DMS153 treated with DMSO at 0.1 percent for 48 hours (cell line): ENCODE data around the gene CDC7.
"Not testable (repeated sequence)": the region's sequence is repeated elsewhere in the genome, so short reads cannot be mapped to it uniquely, and the experiment has no call there.

Source experiments
- DNase-seq: peaks from one replicate; lab custom pipeline; 2025; ENCODE audit not compliant: unreplicated experiment; lab: John Stamatoyannopoulos, UW

The CDC7 gene

GRCh38 chr1:91510754-91511153 is 10.1 kb downstream of the CDC7 start:
- DNase-seq = no peak

GRCh38 chr1:91511386-91511785 is 10.7 kb downstream of the CDC7 start:
- peak; percentile 20 for DNase-seq

DNA sequence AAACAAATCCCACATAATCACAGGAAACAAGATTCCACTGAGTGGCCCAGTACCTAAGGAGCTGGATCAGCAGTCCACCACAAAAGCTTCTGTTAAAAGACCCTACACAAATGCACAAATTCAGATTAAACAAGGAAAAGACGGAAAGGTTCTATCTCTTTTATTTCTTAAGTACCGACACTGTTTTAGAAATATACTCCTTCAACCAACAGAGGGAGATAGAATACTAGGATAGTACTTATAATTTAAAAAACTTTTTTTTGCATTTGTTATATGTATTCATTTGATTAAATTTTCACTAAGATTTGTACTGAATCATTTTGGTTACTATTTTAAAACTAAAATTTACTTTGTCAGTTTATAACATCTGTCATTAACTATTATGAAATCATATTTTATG is 12.5 kb downstream of the CDC7 start:
- DNase-seq = no peak

DNA sequence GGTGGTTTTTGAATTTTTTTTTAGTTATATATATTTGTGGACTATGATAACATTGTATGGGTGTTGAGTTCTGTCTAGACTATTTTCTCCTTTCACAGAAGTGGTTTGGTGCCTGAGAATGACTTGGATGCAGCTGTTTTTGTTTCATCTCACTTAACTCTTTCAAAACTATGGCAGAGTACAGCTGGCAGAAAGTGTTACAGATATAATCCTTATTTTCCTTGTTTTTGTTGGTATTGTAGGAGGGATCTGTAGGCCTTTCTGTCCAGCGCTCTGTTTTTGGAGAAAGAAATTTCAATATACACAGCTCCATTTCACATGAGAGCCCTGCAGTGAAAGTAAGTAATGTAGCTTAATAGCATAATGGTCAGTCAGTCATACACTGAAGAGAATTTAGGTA is 13.1 kb downstream of the CDC7 start:
- no peak for DNase-seq

DNA sequence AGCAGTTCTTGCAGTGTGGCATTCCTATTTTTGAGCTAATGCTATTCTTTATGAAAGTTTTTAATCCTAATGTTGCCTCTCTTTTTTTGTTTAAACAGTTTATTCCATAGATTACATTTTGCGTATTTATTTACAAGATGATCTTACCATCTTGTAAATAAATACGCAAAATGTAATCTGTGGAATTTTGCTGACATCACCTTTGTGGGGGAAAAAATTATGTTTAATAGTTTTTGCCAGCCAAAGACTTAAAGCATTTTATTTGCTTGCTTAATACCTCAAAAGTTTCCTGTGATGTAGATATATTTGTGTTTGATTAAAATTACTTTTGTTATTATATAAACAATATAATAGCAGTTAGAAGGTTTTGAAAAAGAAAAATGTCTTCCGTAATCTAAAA is 15.3 kb downstream of the CDC7 start:
- no peak for DNase-seq

DNA sequence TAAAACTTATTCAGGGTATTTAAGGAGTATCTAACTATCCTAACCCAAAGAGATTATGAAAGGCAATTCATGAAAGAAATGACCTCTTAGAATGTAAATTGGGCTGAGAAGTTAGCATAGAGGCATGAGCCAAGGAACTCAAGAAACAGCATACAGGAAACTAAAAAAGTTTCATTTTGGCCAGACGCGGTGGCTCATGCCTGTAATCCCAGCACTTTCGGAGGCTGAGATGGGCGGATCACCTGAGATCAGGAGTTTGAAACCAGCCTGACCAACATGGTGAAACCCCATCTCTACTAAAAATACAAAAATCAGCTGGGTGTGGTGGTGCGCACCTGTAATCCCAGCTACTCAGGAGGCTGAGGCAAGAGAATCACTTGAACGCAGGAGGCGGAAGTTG is 16.0 kb downstream of the CDC7 start:
- DNase-seq = not testable (repeated sequence)

DNA sequence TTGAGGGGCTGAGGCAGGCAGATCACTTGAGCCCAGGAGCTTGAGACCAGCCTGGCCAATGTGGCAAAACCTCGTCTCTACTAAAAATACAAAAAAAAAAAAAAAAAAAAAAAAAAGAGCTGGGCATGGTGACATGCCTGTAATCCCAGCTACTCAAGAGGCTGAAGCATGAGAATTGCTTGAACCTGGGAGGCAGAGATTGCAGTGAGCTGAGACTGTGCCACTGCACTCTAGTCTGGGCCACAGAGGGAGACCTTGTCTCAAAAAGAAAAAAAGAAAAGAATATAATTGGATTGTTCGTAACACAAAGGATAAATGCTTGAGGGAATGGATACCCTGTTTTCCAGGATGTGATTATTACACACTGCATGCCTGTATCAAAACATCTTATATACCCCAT is 18.5 kb downstream of the CDC7 start:
- not testable (repeated sequence) for DNase-seq

DNA sequence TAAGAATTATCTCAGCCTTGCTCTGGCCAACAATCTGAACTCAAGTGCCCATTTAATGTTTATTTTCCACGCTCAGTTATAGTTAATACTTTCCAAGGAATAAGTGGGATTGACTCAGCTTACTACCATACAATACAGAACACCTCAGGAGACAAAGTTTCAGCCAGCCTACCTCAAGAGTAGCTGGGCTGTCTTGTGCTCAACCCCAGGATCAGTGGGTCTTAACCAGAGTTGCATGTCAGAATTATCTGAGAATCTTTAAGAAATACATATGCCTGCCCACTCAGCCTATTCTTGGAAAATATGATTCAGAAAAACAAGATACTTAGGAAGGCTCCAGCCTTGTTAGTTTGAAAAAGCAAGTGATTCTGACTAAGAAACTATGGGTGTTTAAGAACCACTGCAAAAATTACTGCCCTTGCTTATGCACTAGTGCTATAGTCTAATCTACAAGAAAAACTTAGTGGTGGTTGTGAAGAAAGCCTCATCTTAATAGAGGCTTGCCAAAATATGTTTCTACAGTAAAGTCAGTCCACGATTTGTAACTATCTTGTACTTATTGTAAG is 20.4 kb downstream of the CDC7 start:
- DNase-seq = no peak

DNA sequence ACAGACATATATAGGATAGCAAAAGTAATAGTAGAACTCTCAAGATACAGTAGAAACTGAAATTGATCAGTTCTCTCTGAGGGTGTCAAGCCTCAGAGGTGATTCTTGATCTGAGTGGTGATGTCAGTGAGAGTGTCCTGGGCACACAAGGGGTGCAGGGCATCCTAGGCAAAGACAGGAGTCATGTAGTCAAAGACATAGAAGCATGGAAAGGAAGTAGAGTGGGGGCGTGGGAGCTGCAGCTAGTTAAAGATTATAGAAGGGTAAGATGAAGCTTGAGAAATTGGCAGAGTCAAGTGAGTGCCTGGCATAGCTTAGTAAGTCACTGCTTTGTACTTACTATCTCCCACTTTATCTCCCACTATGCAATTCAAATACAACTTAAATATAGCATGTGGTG is 22.8 kb downstream of the CDC7 start:
- DNase-seq = no peak

DNA sequence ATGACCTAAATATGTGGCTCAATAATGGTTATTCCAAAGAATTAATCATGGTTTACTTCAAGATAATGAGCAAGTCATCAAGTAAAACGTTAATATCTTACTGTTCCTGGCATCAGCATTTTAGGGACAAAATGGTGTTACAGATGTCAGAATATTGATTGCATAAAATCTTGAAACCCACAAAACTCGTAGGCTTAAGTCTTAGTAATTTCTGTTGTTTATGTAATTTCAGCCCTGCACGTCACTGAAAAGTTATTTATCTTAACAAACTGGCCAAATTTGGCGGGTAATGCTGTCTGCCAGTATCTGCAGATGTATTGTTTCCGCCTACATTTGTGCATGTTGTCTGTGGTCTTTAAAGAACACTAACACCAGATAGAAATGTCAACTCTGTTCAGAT is 25.8 kb downstream of the CDC7 start:
- DNase-seq = no peak

DNA sequence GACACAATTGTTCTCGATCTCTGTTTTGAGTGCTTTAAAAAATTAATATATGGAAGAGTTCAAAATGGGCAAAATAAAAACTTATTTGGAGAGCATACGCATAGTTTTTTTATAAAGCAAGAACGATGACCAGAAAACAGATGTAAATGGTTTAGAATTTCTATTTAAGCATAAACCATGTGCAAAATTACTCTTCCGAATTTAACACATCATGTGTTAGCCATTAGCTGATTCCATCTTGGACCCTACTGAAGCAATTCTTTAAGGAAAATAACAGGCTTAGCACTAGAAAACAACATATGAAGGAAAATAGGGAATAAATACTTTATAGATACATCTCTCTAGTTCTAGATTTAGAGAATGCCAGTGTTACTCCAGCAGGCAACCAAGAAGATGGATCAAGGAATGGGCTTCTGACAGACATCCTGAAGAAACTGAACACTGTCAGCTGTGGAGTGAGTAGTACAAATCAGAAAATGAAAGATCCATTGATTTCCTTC is 26.7 kb downstream of the CDC7 start:
- DNase-seq = no peak

DNA sequence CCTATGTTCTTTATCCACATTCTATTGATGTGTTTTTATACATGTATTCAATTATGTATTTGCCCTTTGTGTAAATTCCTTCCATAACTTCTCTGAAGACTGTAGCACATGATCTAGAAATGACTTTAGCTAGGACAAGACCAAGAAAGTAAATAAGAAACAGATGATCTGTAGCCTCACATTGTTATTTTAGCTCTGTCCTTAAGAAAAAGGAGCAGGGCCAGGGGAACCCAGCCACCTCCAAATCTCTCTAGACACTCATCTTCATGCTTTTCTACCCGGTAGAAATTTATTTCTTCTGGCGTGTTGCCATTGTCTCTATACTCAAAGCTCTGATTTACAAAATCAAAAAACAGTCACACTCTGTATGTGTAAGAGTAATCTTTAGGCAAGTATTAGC is 27.1 kb downstream of the CDC7 start:
- DNase-seq = no peak

DNA sequence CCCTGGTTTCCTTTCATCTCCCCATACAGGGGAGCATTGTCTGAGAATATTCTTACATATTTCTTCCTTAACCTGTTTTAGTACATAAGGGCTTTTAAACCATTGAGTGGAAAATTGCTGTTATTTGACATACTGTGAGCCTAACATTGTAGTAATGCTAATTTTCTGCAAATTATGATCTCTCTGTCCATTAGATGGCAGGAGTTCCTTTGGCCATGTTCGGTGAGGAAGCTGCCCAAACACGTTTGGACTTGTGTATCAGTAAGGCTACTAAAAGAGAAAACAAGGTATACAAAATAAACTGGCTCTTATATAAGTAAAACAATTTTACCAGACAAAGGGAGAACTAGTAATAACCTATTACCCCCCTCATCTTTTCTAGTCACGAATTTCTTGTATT is 29.2 kb downstream of the CDC7 start:
- DNase-seq = no peak

- no peak for DNase-seq
Measured at GRCh38 chr1:91533361-91534024, 32.8 kb downstream of the CDC7 start.

DNA sequence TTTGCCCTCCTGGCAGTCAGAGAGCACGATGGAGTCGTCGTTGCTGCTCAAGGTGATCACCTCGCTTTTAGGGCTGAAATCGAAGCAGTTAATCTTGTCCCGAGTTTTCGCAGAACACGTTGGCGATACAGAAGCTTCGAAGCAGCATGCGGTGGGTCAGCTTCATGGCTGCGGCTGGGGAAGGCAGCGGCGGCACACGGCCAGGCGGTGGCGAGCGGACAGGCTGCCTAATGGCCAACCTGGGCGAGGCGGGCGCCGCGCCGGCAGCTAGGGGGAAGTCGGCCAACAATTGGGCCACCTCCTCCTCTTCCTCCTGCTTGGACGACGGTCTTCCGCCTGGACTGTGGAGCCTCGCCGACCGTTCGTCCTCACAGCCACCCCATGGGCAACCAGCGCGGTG is 34.8 kb downstream of the CDC7 start:
- DNase-seq = no peak

DNA sequence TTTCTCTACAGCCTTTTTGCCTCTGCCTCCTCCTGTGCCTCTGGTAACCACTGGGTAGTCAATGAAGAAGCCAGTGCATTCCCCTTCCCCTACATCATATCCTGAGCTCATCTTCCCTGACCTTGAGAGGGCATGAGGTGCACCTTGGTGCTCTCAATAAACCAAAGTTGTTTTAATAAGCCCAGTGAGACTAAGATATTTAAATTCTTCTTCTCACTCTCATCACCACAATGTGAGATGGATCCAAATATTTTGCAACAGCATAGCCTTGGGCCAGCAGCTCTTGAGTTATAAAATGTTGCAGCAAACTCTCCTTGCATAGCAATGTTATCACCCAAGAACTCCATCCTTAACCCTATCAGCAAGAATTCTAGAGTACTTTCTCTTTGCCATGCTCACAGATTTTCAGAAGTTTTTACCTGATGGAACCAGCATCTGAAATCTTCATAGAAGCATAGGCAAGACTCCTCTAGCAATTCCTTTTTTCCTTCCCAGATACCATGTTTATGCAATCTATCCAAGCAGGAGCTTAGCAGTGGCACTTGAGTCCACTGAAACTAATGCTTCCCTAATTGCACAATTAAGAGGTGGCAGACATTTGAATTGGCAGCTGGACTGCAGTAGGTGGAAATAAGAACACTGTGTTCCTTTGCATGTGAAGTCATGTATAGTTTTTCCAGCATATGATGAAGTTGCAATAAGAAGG is 36.8 kb downstream of the CDC7 start:
- no peak for DNase-seq

GRCh38 chr1:91537987-91538304 is 37.3 kb downstream of the CDC7 start:
- DNase-seq = no peak

DNA sequence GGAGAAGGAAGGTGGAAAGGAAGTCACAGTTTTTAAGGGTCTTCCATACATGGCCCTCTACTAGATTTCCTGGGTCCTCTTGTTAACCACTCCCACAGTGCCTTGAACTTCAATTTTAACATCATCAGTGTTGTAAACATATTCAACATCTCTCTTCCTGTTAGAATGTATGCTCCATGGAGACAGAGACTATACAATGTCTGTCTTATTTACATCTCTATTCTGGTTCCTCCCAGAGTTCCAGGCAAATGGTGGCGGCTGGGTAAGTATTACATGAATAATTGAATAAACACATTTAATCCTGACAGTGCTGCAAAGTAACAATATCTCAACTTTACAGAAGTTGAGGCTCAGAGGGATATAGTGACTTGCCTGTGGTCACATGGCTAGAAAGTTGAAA is 40.3 kb downstream of the CDC7 start:
- no peak for DNase-seq

DNA sequence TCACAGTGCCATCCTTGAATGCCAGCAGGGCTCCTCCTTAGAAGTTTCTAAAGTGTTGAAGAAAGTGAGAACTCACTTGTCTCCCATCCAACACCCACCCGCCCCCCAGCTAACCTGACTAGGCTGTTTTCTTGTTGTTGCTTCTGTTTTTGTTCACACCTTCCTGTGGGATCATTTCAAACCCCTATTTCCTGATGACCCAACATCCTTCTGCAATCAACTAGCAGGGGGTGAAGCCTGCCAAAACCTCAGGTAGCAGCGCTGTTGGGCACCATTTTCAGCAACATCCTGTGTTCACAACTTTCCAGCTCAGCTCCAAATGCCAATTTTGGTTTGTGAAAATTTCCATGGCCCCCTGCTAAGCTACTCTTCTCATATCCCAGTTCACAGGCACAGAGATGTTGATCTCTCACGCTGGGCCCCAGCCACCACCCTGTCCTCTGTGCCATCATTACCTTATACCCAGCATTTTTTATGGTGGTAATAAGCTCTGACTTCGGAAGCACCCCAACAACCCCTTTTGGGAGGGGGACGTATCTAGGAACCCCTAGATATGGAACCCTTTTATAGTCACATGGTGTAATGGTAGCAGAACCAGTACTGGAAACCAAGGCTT is 41.4 kb downstream of the CDC7 start:
- no peak for DNase-seq

DNA sequence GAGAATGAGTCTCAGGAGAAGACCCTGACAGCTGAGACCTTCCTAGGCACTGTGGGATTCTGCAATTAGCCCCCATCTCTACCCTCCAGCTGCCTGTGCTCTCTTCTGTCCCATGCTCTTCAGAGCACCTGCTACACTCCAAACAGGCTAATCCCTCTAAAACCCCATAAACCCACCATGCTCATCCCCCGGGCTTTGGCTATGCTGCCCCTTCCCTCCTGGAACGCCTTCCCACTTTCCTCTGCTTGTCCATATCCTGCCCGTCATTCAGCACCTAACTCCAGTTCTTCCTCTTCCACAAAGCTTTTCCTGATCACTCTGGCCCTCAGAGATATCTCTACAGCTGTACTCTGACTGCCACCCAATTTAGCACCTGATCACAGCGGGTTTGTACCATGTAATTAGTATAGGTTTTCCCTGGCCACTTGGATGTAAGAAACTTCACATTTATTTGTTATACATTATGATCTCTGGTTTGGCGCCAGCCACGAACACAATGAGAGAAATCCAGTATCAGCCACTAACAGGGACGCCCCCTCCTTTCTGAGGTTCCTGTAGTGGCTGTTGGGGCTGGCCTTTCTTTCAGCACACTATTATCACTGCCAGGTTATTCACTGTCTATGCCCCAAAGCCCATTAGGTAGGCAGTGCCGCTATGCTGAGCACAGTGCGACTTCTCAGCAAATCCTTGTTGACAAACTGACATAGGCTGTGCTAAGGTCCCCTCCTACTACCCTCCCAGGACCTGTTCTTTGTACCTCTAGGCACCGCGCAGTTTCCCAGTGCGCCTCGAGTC is 45.1 kb downstream of the CDC7 start:
- no peak for DNase-seq

GRCh38 chr1:91546301-91546581 is 45.6 kb downstream of the CDC7 start:
- no peak for DNase-seq

- DNase-seq = no peak
Measured at GRCh38 chr1:91546876-91547275, 46.2 kb downstream of the CDC7 start.
